NCI-H1048 (cell line): Measurements from ENCODE around the gene EPHA6.

Source experiments
- DNase-seq: peaks from one replicate; lab custom pipeline; 2025; lab: John Stamatoyannopoulos, UW

The EPHA6 gene

GRCh38 chr3:97647441-97647982, 833.1 kb downstream of the EPHA6 start:
- DNase-seq, result peak; percentile 31

DNA sequence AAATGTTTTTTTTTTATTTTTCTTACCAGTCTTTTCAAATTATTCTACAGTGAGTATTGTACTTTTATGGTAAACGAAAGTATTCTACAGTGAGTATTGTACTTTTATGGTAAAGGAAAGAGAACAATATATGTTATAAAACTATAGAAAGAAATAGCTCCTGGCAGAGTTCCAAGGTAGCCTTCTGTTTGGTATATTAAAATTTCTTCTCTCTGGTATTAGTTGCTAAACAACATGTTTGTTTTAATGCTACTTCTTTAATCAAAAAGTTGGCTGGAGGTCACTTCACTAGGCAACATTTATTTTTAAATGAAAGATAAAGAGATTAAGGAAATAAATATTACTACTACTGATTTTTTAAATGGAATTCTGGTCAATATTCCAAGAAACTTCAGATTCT, 841.6 kb downstream of the EPHA6 start:
- no peak for DNase-seq

- no peak for DNase-seq
Measured at GRCh38 chr3:97656638-97657037, 842.2 kb downstream of the EPHA6 start.

DNA sequence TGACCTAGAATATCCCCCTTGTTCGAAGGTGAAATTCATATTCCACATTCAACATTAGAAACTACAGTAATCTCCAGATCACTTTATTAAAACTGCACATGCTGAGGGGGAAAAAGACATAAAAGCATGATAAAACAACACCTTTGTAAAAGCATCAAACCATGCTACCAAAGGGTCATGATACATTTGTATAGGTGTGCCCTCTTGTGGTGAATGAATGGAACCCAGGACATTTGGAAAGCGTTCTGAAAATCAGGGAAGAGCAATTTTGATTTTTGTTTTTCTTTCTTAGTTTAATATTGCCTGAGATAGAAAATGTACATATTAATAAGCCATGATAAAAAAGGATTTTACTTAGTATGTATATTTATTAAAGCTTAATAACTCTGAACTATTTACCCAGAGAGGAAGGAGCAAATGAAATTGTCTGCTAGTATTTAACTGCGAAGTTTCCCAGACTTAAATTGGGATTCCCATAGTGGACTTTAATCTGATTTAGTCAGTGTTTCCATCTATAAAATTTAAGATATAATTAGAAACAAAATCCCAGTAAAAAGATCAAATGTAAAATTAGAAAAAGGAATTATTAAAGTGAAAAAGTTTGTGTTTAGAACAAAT, 844.4 kb downstream of the EPHA6 start:
- peak; percentile 35 for DNase-seq

DNA sequence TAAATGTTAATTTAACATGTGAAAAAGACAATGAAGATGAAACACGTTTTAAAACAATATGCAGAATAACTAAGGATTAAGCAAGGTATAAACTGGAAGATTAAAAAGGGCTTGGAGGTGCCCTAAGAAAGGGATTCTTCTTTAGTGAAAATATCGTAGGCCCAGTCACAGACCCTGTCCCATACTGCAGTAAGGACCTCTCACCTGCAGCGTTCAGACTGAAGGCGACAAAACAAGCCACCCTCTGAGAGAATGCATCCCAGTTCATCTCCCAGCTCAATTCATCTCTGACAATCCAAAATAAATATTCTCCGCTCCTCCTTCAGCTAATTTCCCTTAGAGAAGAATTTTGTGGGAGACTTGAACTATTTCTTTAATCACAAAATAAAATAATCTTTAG, 847.9 kb downstream of the EPHA6 start:
- no peak for DNase-seq

- DNase-seq, result no peak
Measured at GRCh38 chr3:97662762-97663161, 848.4 kb downstream of the EPHA6 start.

- no peak for DNase-seq
Measured at GRCh38 chr3:97665896-97666295, 851.5 kb downstream of the EPHA6 start.

DNA sequence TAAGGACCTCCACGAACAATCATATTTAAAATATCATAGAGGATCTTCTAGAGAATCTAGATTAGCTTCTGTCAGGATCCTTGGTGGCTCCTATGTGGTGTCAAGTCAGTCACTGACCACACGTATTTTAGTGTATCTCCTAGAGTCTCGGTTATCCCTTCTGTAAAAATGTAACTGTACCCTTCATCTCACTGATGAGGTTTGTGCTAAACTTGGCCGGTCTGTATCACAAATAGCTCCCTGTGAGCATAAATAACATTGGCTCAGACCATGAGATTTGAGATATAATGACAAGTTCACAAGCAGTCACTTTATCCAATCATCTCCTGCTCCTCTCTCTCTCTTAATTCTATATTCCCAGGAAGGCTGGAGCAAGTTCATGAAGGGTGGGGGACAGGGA, 856.6 kb downstream of the EPHA6 start:
- no peak for DNase-seq

- DNase-seq, result no peak
Measured at GRCh38 chr3:97673357-97673997, 859.1 kb downstream of the EPHA6 start.

GRCh38 chr3:97674461-97674860, 860.1 kb downstream of the EPHA6 start:
- no peak for DNase-seq

DNA sequence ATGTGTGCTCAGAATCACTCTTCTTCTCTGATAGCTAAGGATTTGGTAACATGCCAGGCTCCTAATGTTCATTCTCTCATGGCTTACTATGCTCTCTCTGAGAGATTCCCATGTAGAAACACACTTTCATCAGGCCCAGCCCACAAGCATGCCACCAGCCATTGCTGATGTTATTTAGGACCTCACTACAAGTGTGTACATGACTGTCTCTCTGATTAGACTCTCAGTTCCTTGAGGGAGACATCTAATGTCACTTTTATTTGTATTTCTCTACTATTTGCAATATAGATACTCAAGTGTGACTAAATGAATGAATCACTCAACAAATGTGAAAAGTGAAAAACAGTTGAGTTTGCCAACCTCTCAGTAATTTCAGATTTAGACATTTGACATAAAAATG, 865.8 kb downstream of the EPHA6 start:
- DNase-seq, result no peak

GRCh38 chr3:97680696-97681095, 866.3 kb downstream of the EPHA6 start:
- DNase-seq, result no peak

GRCh38 chr3:97684490-97684889, 870.1 kb downstream of the EPHA6 start:
- DNase-seq, result no peak

DNA sequence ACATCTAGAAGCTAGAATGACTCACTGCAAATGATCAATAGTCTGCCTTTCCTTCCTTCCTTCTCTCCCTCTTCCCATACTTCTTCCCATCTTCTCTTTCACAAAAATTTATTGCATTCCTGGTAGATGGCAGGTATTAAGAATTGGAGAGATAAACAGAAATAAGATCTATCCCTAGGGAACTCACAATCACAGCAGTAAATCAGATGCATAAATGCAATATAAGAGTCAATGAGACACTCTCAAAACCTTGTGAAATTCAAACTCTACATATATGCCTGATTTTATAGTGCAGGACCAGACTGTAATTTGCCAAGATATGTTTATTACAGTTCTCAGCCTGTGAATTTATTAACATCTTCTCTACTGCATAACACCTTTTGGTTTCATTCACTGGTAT, 871.9 kb downstream of the EPHA6 start:
- DNase-seq, result no peak

DNA sequence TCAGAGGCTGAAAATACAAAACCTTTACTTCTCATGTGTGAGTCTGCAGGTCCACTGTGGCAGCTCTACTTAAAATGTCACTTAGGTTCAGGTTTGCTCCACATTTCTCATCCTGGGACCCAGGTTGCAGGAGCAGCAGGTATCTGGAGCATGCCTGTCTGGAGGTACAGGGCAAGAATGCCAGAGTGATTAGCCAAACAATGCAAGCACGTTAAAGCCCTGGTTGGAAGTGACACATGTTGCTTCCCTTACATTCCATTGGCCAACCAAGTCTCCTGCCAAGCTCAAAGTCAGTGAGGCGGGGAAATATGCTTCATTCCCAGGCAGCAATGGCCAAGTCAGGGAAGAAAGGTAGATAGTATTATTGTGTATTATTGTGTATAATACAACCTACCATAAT, 873.3 kb downstream of the EPHA6 start:
- no peak for DNase-seq

DNA sequence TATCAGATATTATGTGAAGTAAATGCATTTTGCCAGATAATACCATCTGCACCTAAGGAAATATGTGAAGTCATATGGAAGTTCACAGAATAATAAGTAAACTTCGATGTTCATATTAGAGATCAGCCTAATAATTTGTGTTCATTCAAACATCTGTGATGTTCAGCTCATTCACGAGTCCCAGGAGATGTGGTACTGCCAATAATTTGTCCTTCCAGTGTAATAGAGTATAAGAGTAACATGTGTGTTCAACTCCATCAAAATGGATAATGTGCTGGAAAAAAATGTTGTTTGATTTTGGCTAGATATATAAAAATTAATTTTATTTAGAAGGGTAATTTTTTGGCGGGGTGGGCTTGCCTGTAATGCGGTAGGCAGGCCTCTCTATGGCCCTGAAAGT, 874.7 kb downstream of the EPHA6 start:
- DNase-seq, result no peak

DNA sequence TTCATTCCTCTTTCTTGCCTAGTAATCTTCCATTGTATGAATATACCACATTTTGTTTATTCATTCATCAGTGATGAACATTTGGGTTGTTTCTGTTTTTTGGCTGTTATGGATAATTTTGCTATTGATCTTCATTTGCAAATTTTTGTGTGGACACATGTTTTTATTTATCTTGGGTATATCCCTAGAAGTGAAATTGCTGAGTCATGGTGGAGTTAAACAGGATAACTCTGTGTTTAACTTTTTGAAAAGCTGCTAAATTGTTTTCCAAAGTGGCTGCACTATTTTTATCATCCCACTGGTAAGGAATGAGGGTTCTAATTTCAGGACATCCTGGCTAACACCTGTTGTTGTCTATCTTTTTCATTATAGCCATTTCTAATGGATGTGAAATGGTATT, 875.6 kb downstream of the EPHA6 start:
- no peak for DNase-seq

DNA sequence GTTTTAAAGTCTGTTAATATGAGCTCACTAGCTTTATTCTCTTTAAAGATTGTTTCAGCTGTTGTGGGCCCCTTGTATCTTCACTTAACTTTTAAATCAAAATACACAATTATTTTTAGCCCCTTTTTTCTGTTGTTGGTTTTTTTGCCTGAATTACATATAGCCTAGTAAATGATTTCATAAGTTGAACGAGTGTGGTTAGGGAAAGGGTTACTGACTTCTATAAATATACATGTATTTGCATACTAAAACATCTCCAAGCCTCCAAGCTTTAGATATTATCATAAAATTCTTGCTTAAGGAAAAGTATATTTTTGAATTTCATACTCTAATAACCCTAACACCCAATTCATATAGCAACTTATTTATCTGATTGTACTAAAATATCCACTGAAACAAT, 877.0 kb downstream of the EPHA6 start:
- no peak for DNase-seq

DNA sequence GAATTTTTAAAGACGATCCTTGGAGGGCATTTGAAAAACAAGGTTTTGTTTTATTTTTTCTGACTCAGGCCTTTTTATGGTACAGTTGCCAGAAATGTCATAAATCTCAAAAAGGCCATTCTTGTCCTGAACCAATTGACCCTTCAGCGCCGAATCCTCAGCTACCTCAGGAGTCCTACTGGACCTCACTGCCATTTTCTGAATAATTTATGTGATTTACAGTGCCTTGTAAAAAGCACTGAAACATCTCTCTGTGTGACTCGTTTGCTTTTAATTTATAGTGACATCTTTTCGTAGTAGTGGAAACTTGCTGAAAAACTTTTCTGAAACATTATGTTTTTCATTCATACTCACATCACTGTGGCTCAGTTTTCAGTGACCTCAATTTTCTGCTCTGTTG, 878.0 kb downstream of the EPHA6 start:
- no peak for DNase-seq

DNA sequence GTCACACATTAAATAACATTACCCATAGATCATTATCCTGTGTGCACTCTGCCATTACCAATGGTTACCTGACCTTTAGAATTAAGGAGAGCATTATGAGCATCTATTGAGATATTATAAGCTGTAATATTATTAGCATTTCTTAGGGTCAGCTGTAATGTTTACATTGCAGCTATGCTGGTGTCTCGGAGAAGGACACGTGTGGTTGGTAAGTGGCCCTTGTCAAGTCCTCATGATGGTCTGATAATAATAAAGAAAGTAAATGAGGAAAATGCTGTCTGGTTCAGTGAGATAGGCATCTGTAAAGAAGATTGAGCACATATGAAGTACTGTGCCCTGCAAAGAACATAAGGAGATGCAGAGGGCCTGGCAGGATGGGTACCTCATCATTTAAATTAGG, 878.4 kb downstream of the EPHA6 start:
- no peak for DNase-seq

DNA sequence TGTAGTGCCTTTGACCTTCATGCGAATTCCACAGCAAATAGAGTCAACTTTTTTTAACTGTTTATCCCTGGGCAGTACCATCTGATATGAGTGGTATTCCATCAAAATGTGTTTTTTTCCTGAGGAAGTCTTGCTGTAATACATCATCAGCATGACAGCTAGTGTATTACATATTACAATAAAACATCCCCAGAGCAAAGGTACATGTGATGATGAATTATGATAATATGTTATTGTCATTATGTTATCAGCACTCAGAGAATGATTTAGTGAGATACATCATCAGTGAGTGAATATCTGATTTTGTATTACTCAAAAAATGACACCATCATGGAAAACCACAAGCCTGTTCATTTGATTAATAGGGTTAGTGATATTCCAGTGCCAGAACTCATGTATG, 880.5 kb downstream of the EPHA6 start:
- DNase-seq, result no peak

GRCh38 chr3:97698691-97699090, 884.3 kb downstream of the EPHA6 start:
- no peak for DNase-seq

GRCh38 chr3:97699889-97700288, 885.5 kb downstream of the EPHA6 start:
- DNase-seq, result no peak

- DNase-seq, result no peak
Measured at GRCh38 chr3:97705764-97706163, 891.4 kb downstream of the EPHA6 start.
